Fibroblast of skin of right quadriceps (primary cell): ENCODE data around the gene ZNF497.
"Not testable (repeated sequence)": the region's sequence is repeated elsewhere in the genome, so short reads cannot be mapped to it uniquely, and the experiment has no call there.

ENCODE experiments used
- DNase-seq: peaks from one replicate; pipeline ENCODE4 v3.0.0-alpha.2; 2013

Gene ZNF497

DNA sequence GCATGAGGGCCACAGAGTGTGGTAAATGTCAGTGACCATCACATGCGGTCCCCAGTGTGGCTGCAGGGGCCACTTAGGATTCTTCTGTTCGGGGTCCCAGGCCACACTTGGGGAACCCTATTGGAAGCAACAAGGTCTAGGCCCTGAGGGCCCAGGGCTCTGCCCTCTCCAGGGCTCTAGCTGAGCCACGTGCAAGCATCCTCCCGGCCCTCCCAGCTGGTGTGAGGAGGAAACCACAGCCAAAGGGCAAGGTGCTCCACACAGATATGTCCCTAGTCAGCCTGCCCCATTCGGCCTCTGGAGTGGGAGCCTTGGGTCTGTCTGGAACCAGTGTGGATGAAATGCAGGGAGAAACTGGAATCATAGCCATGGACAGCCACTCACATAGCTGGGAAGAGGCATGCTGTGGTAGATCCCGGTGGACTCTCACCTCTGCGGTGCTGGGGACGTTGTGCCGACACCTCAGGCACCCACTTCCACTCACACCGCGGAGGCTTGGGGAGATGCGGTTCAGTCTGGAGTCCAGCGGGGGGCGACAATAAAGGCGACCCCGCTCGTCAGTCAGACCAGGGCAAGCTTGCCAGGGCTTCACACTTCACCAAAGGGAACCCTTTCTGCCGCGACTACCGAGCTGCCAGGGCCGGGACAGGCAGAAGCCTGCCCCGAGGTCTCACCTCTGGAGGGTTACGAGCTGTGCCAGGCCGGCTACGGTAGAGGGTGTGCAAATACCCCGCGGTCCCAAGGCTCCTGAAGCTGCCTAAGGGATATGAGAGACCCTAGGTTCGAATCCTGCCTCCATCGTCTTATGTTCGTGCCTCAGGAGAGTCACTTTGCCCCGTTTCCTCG lies 4.3 kb upstream of the ZNF497 start:
- DNase-seq, result no peak

DNA sequence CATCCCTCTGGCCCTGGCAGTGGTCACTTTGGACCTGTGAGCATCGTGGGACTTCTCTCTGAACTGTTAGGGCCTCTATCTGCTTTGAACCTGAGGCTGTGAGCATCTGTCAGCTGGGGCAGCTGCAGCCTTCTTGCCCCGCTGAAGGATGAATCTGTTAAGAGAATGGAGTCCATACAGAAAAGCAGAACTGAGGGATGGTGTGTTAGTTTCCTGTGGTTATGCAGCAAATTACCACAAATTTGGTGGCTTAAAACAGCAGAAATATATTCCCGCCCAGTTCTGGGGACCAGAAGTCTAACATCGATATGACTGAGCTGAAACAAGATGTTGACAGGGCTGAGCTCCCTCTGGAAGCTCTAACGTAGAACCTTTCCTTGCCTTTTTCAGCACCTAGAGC lies 1.6 kb upstream of the ZNF497 start:
- DNase-seq, result no peak

DNA sequence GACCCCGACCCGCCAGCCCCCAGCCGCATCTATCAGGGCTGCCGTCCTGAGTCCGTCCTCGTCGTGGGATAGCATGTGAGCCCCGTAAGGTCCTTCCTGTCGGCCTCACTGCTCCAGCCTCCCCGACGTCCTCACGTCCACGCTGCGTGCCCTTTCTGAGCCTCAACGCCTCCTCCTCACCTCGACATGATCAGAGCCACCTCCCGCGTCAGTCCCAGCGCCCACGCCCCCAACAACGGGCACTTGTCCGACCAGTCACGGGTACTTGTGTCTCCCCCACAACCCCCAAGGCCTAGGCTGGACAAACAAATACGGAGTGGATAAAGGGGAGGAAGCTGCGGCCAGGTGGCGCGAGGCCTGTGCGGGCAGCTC lies 665 bp downstream of the ZNF497 start:
- peak; percentile 45 for DNase-seq

DNA sequence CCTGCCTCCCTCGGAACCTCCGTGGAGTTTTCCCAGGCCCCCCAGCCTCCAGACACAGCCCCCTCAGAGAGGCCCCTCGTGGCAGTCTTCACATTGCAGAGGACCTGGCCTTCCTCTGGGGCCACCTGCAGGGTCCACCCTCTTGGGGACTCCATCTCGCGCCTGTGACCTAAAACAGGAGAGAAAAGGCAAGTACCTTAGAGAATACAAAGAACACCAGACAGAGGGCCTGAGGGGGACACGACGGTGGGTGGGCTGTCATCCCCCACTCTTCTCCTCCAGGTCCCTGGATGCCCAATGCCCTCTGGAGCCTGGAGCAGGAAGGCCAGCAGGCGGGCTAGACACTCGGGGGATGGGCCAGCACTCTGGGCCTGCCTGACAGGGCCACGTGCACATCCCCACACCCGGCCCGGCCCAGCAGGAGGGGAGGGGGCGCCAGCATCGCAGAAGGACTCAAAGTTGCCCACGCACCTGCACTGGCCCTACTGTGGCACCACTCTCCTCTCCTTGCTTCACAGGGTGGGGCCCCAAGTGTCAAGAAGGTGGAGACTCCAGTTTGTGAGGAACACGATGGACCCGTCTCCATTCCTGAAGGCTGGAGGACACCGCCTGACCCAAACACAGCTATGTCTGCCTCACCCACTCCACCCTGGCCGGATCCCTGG lies 4.9 kb downstream of the ZNF497 start:
- no peak for DNase-seq

DNA sequence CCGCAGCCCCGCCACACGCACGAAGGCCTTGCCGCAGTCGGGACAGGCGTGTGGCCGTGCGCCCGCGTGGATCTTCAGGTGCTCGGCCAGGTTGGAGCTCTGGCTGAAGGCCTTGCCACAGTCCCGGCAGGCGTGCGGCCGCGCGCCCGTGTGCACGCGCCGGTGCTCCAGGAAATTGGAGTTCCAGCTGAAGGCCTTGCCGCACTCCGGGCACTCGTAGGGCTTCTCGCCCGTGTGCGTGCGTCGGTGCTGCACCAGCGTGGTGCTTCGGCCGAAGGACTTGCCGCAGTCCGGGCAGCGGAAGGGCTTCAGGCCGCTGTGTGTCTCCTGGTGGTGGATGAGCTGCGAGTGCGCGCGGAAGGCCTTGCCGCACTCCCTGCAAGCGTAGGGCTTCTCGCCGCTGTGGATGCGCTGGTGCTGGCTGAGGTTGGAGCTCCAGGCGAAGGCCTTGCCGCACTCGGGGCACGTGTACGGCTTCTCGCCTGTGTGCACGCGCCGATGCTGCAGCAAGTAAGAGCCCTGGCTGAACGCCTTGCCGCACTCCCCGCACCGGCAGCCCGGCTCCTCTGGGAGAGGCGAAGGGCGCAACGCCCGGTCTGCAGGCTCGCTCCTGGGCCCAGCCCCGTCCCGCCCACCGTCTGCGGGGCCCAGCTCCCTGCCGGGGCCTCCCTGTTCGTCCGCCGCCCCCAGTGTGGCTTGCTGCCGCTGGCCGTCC lies 5.6 kb downstream of the ZNF497 start:
- DNase-seq, result peak; percentile 31

DNA sequence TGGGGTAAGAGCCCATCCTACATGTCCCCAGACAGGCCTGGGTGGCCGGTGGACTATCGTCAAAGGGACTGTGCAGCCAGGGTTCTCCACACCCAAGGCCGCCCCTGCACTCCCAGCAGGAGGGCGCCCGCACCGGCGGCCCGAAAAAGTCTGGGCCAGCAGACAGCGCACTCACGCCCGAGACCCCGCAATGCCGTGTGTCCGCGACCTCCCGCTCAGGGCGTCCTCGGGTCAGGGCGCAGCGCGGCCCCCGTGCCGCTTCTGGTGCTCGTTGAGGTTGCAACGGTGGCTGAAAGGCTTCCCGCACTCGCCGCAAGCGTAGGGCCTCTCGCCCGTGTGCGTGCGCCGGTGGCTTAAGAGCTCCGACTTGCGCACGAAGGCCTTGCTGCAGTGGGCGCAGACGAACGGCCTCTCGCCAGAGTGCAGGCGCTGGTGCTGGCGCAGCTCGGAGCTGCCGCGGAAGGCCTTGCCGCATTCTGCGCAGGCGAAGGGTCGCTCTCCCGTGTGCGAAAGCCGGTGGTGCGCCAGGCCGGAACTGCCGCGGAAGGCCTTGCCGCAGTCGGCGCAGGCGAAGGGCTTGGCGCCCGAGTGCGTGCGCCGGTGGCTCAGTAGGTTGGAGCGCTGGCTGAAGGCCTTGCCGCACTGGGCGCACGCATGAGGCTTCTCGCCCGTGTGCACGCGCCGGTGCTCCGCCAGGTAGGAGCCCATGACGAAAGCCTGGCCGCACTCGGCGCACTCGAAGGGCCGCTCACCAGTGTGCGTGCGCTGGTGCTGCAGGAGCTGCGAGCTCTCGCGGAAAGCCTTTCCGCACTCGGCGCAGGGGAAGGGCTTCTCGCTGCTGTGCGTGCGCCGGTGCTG lies 6.4 kb downstream of the ZNF497 start:
- peak; percentile 45 for DNase-seq

DNA sequence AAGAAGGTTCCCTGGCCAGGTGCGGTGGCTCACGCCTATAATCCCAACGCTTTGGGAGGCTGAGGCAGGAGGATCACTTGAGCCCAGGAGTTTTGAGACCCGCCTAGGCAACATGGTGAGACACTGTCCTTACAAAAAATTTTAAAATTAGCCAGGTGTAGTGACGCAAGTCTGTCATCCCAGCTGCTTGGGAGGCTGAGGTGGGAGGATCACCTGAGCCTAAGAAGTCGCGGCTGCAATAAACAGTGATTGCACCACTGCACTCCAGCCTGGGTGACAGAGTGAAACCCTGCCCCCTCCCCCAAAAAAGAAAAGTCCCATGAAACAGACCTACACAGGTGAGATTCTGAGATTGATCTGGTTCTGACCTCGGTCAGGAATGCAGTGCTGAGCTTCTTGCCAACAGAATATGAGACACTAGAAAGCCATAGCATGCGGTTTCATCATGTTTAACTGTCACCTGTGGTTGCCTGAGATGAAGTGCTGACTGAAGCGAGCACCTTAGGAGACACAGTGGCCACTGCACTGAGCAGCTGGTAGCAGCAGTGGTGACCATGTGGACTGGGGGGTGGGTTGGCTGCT lies 7.2 kb downstream of the ZNF497 start:
- no peak for DNase-seq

DNA sequence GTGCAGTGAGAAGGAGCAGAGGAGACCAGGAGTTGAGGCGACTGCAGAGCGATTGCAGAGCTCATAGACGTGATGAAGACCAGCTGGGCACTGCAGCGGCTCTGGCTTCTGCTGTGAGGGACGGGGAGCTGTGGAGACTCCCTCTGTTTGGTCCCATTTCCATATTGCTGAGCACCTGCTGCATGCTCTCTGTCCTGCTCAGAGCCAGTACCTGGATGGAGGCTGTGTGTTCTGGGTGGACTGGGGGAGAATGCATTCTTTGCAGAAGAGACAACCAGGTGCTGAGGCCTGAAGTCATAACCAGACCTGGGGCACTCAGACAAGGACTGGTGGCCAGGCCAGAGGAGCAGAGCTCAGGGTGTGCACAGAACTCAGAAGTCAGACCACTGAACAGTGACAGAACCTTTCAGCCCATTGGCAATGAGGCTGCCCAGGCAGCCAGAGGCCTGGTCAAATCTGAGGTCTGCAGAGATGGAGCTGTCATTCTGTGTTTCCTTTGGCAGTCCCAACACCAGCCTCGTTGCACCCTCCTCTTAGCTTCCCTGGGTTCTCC lies 8.0 kb downstream of the ZNF497 start:
- DNase-seq, result no peak

DNA sequence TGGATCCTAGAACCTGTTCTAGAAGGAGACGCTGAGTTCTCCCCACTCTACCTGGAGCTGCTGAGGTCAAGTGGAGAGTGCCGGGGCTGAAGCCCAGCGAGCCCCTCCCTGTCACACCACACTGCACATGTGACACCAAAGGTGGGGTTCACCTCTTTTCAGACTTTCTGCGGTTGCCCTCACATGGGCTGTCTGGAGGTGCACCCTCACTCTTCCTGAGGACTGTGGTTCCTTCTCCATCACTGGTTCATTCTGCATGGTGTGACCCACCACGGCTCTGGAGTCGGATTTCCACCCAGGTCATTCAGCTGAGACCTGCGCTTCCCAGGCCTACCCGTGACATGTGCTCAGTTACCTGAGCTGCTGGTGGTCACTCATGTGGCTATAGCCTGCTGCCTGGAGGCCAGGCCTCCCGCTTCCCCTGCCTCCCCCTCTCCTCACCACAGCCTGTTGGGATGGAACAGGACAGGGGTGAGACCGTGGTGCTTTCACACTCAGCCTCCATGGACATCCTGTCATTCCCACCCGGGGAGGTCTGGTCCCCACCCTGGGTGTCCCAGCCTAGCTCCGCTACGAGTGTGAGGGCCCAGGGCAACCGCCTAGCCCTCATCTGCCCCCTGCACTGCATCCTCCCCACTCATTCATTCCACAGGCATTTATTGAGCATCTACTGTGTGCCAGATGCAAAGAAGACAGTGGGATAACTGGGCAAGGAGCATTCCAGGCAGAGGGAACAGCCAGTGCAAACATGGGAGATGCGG lies 8.7 kb downstream of the ZNF497 start:
- no peak for DNase-seq

DNA sequence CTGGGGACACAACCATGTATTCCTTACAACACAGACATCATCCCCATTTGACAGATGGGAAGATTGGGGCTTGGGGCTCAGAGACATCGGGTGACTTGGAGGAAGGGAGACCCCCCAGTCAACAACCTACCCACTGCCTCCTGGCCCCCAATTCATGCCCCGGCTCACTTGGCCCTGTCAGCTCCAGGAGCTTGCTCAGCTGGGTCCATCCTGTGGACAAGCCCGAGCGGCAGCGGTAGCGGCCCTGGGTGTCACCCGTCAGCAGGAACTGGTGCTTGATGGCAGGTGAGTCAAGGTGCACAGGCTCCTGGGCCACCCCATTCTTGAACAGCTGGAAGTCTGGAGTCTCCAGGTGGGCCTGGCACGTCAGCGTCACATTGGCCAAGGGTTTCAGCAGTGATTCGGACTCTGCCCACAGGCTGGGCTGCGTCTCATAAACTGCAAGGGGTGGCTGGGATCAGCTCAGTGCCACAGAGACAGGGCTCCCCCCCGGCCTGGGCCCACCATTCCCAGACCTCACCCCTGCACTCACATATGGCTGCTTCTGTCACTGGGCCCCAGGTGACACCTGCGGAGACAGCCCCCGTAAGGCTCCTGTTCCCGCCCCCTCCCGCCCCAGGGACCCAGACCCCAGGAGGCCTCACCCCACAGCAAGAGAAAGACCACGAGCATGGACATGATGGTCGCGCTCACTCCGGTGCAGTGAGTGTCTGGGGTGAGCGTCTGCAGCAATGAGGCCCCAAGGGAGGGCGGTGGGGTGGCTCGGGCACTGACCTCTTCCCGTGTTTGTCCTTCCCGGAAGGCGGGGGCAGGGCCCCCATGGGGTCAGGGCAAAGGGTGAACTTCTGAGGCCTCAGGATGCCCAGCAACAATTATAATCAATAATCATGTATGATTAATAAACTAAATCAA lies 9.5 kb downstream of the ZNF497 start, which contains the start of gene A1BG:
TSS of gene A1BG (minus strand) at position 733 of the 912 bp plus-strand sequence. CDS start at position 678, 55 bp downstream.
- DNase-seq, result no peak

DNA sequence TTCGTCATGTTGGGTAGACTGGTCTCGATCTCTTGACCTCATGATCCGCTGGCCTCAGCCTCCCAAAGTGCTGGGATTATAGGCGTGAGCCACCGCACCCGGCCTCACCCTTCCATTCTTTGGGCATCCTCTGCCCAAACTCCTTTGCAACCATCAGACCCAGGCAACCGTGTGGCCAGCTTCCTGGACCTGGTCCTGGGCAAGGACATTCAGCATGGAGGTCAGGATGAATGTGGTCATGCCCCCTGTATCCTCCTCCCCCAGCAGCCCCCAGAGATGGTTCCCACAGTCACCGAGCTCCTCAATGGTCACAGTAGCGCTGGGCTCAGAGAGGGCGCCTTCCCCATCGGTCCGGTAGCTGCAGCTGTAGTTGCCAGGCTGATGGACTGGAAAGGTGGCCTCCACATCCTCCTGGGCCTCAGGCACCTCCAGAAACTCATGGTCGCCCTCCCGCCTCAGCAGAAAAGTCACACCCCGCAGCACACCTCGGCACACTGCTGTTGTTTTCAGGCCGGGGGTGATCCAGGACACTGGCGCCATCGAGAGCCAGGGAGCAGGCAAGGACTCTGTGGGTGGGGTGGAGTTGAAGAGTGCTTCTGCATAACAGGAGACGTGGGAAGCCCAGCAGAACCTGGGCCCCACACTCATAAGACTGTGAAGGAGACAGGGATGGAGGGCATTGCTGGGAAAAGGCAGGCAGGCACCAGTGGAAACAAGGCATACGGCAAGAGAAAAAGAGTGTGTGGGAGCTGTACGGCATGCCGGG lies 10.4 kb downstream of the ZNF497 start:
- no peak for DNase-seq

DNA sequence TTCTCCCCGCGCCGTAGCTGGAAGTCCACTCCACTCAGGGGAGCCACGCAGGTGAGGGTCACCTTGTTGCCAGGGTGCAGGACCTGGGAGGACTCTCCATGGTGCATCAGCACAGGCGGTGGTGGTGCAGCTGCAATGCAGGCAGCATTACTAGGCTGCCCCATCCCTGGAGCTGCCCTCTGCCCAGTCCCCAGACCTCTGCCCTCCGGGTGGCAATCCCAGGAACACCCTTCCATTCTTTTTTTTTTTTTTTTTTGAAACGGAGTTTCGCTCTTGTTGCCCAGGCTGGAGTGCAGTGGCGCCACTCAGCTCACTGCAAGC lies 11.0 kb downstream of the ZNF497 start:
- DNase-seq, result no peak

DNA sequence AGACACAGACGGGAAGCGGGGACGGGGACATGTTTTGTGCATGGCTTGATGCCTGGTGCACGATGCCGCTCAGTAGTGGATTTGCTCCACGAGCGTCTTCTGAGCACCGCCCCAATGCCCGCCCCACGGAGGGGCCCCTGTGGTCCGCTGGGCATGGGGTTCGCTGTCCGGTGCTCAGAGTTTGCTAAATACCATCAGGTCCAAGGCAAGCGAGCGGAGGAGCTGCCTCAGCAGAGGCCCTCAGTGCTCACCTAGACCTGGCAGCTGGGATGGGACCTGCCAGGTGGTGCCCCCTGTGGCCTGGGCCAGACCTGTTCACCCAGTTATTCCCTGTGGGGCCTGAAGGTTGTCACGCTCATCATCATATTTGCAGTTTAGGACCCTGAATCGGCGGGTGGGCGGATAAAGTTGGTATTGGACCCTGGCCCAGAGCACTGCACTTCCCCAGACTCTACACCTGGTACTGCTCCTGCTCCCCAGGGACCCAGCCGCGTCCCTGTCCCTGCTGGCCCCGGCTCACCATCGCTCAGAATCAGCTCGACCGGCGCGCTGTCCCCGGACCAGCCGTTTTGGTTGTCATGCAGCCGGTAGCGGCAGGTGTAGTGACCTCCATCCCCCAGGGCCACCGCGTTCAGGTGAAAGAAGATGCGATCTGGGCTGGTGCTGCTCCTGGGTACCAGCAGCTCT lies 11.5 kb downstream of the ZNF497 start:
- DNase-seq, result no peak

DNA sequence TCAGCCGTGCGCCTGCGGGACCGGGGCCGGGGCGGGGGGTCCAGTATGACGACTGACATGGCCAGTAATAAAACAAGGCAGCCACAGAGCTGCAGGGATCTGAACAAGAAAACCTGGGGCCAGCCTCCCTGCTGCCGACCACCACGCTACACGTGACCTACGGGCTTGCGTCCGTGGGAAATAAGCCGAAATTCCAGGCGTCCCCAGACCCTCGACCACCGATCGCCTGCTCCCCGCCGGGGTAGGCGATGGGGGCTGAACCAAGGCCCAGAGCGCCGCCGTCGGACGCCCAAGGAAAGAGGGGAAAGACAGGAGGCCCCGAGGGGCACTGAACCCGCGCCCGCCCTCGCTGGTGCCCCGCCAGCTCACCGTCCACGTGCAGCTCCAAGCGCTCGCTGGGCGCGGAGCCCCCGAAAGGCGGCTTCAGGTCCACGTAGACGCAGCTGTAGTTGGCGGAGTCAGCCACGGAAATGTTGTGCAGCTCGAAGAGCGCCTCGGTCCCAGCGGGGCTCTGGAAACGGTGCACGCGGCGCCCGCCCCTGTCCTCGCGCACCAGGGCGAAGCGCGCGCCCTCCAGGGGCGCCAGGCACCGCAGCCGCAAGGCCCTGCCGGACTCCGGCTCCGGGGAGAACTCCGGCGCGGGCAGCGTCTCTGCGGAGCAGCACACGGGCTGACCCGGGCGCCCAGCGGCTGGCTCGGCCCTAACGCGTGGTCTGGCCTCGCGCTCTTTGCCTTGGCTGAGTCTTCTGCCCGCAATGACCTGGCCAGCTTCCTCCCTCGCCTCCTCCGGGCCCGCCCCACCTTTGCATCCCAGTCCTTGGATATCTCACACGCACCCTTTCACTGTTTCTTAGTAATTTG lies 12.3 kb downstream of the ZNF497 start:
- DNase-seq, result no peak

DNA sequence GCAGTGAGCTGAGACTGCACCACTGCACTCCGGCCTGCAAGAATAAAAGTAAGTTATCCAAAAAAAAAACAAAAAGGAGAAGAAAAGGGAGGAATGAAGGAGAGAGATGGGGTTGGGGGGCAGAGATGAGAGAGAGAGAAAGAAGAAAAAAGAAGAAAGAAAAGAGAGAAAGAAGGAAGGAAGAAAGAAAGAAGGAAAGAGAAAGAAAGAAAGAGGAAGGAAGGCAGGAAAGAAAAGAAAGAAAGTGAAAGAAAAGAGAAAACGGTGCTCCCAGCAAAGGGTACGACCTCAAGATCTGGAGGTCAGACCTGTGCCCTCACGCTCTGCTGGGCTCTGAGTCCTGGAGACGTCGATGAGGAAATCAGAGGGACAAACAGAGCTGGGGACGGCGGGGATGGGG lies 13.0 kb downstream of the ZNF497 start:
- DNase-seq, result no peak

DNA sequence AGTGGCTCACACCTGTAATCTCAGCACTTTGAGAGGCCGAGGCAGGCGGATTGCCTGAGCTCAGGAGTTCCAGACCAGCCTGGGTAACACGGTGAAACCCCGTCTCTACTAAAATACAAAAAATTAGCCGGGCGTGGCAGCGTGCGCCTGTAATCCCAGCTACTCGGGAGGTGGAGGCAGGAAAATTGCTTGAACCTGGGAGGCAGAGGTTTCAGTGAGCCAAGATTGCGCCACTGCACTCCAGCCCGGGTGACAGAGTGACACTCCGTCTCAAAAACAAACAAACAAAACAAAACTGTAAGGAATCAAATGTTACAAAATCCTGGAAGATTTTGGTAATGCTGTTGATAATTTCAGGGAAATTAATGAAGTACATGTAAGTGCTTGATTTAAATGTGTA lies 14.5 kb downstream of the ZNF497 start:
- DNase-seq, result not testable (repeated sequence)

DNA sequence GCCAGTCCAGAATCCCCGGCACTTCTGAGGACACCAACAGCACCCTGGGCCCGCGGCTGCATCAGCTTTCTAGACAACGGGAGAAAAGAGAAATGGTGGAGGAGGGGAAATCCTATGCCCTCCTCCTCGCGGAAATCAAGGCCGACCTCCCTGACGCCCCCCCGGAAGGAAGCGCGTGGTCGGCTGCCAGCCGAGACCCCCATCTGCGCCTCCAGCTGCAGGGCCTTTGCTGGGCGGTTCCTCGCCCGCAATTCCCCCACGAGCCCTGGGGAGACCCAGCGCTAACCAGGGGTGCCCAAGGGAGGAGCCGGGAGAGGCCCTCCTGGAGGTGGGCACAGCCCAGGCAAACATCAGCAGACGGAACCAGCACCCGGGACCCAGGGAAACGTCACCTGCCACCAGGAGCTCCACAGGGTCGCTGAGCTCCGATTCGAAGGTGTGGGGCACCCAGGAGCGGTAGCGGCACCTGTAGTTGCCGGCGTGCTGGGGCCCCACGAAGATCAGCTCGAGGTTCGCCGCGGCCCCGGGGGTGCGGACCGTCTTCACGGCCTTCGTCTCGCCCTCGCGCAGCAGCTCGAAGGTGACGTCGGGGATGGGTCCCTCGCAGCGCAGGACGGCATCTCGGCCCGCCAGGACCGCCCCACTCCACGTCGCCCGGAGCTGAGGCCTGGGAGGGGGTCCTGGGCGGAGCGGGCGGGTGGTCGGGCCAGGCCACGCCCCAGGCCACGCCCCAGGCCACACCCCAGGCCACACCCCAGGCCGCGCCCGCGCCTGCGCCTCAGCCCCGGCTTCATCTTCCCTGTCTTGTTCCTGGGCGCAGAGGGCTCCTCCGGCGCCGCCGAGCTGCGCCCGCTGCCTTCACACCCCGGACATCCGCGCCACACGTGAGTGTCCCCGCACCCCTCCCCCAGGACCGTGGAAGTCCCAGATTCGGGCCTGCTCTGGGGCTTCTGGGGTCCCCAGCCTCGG lies 15.3 kb downstream of the ZNF497 start:
- peak; percentile 74 for DNase-seq
